MV-4-11 (cell line): ENCODE data around the gene VDAC1.
"Not testable (repeated sequence)": the region's sequence is repeated elsewhere in the genome, so short reads cannot be mapped to it uniquely, and the experiment has no call there.

Experiments used
- DNase-seq: peaks from one replicate; lab custom pipeline; 2025; lab: John Stamatoyannopoulos, UW

Gene VDAC1

GRCh38 chr5:133967698-133968203, 37.0 kb downstream of the VDAC1 start:
- DNase-seq: peak; percentile 12

GRCh38 chr5:133967124-133967523, 37.7 kb downstream of the VDAC1 start:
- DNase-seq: no peak

DNA sequence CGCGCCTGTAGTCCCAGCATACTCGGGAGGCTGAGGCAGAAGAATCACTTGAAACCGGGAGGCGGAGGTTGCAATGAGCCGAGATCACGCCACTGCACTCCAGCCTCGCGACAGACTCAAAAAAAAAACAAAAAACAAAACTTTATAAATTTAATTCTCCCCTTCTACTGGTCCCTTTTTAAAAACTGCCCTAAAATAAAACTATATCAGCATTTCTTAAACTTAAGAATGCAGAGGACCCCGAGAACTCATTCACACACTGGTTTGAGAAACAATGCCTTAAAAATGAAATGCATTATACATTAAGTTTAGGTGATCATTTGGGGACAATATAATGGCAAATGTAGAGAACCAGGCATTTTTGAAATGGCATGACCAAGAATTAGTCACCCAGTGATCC, 38.7 kb downstream of the VDAC1 start:
- DNase-seq: no peak

DNA sequence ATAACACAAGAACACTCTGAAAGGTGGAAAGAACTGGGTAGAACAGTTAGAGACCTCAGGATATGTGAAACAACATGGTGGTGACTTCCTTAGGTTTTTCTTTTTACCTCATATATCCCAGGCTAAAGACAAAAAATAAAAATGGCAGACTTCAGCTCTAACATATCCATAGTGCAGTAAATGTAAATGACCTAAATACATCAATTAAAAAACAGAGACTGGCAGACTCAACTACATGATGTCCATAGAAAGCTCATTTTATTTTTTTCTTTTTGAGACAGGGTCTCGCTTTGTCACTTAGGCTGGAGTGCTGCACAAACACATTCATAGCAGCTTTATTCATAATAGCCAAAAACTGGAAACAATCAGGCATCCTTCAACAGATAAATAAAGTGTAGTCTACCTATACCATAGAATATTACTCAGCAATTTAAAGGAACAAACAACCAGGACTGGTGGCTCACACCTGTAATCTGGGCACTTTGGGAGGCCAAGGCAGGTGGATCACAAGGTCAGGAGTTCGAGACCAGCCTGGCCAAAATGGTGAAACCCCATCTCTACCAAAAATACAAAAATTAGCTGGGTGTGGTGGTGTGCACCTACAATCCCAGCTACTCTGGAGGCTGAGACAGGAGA, 41.2 kb downstream of the VDAC1 start:
- DNase-seq: no peak

GRCh38 chr5:133962801-133963476, 41.8 kb downstream of the VDAC1 start:
- peak; percentile 53 for DNase-seq

- DNase-seq: no peak
Measured at GRCh38 chr5:133962131-133962530, 42.6 kb downstream of the VDAC1 start.

DNA sequence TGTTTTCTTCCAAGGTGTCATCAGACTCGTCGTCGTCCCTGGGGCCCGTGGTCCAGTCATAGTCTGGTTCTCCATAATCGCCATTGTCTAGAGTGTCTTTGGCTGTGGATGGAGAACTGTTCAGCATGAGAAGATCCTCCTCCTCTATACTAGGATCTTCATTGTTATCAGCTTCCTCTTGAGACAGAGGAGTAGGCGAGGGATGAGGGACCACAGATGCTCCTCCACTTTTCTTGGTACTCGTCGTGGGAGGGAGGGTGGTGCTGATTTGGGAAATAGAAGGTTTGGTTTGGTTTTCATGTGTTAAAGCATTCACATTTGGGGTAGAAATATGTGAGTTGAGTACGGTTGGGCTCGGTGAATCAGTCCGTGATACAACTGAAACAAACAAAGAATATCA, 45.1 kb downstream of the VDAC1 start:
- no peak for DNase-seq

- no peak for DNase-seq
Measured at GRCh38 chr5:133957591-133957990, 47.2 kb downstream of the VDAC1 start.

GRCh38 chr5:133957080-133957479, 47.7 kb downstream of the VDAC1 start:
- no peak for DNase-seq

- not testable (repeated sequence) for DNase-seq
Measured at GRCh38 chr5:133956196-133956595, 48.6 kb downstream of the VDAC1 start.

- peak; percentile 31 for DNase-seq
Measured at GRCh38 chr5:133953568-133954145, 51.1 kb downstream of the VDAC1 start.

GRCh38 chr5:133952729-133953567, 51.8 kb downstream of the VDAC1 start:
- DNase-seq: peak; percentile 97

- no peak for DNase-seq
Measured at GRCh38 chr5:133950821-133951612, 53.8 kb downstream of the VDAC1 start.

- DNase-seq: no peak
Measured at GRCh38 chr5:133948721-133949120, 56.1 kb downstream of the VDAC1 start.

DNA sequence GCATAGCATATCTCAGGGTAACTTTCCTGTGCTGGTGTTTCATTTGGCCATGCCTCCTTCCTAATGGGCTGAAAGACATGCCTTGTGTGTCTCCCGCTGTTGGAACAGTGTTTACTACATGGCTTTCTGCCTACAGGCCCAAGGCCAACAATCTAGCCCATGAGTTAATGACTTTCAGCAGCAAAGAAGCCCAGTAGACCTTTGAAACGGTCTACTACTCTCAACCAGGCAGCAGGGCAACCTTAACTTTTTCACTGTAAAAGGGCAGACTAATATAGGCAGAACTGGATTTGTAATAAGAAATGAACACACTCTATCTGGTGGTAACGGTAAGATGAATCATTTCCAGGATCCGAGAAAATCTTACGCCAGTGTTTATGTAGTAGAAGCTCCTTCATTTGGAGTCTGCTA, 57.3 kb downstream of the VDAC1 start:
- no peak for DNase-seq

GRCh38 chr5:133945568-133945967, 59.2 kb downstream of the VDAC1 start:
- DNase-seq: no peak

- peak; percentile 6 for DNase-seq
Measured at GRCh38 chr5:133944263-133945185, 60.3 kb downstream of the VDAC1 start.

GRCh38 chr5:133943475-133943817, 61.3 kb downstream of the VDAC1 start:
- DNase-seq: no peak

DNA sequence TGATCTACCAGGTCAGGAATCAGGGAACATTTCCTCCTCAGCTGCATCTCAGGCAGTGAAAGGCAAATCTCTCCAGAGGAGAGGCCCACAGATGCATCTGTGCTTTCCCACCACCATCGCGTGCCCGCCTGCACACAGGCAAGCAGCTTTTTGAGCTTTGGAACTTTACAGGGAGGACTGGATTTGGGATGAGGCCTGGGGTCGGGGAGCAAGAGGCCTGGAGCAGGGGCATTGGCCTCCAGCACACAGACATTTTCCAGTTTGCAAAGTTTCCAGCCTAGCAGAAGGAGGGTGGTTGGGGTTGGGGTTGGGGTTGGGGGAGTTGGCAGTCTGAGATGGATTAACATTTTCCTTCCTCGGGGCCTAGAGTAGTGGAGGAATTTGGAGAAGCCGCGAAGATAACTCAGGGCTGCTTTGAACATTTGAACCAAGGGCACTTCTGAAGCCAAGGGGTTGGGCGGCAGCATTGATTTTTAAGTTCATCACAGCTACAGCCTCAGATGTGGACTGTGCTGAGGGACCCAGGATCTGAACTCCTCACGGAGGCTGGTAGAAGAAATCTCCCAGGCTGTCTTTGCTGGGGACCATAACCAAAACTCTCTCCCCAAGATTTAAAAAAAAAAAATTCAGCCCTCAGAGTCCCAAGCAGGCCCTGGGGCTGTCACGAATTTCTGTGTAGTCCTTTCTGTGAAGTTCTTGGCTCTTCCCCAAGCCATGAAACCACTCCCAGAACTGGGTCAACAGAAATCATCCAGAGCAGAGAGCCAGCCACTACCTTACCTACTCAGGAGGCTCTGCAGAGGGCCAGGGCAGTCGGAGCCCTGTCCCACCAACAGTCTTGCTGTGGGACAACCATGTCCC, 61.9 kb downstream of the VDAC1 start:
- DNase-seq: no peak
